Parathyroid adenoma (tissue), 2 donors: ENCODE data around the gene CNNM3.

Experiments used
- H2AFZ ChIP-seq: fragments of 300-600 bp; sonication (generic); one replicate; pipeline ENCODE4 v1.7.0; 2017; ENCODE audit warnings: antibody characterized with exemption, mild to moderate bottlenecking
- H3K27ac ChIP-seq: fragments of 300-600 bp; sonication (generic); one replicate; pipeline ENCODE4 v1.7.0; 2017
- H3K27me3 ChIP-seq: fragments of 300-600 bp; sonication (generic); one replicate; pipeline ENCODE4 v1.7.0; 2017; ENCODE audit warnings: low read length; ENCODE audit not compliant: control insufficient read depth, insufficient read depth
- H3K36me3 ChIP-seq: fragments of 300-600 bp; sonication (generic); one replicate; pipeline ENCODE4 v1.7.0; 2017; ENCODE audit warnings: low read length; ENCODE audit not compliant: control insufficient read depth, insufficient read depth
- H3K4me1 ChIP-seq: fragments of 300-600 bp; sonication (generic); one replicate; pipeline ENCODE4 v1.7.0; 2017; ENCODE audit warnings: control low read depth
- H3K4me2 ChIP-seq: fragments of 300-600 bp; sonication (generic); one replicate; pipeline ENCODE4 v1.7.0; 2017; ENCODE audit warnings: low read length
- H3K4me3 ChIP-seq: fragments of 300-600 bp; sonication (generic); one replicate; pipeline ENCODE4 v1.7.0; 2017; ENCODE audit warnings: low read depth, low read length
- H3K79me2 ChIP-seq: fragments of 300-600 bp; sonication (generic); one replicate; pipeline ENCODE4 v1.7.0; 2017; ENCODE audit warnings: control low read depth
- H3K9ac ChIP-seq: fragments of 300-600 bp; sonication (generic); one replicate; pipeline ENCODE4 v1.7.0; 2017; ENCODE audit warnings: mild to moderate bottlenecking
- H3K9me3 ChIP-seq: fragments of 300-600 bp; sonication (generic); one replicate; pipeline ENCODE4 v1.7.0; 2017; ENCODE audit warnings: low read length; ENCODE audit not compliant: control insufficient read depth
- TF ChIP-seq, protein P1 (sequence below): fragments of 300-600 bp; sonication (generic); IDR thresholded peaks from one replicate; pipeline ENCODE4 v1.7.0; 2017; ENCODE audit warnings: antibody characterized with exemption, mild to moderate bottlenecking
- donor health status: primary hyperparathyroidism.

Gene CNNM3

GRCh38 chr2:96799623-96799935 is 16.5 kb upstream of the CNNM3 start:
- no peak overlapping the region for H3K4me2 ChIP-seq
- H3K4me3 ChIP-seq, result no peak overlapping the region
- no peak overlapping the region for H3K27ac ChIP-seq
- H3K4me1 ChIP-seq, result peaks cover 3% of the 10 kb centered on the region
- H3K9me3 ChIP-seq, result no peaks in the 10 kb centered on the region
- no peaks in the 10 kb centered on the region for H3K36me3 ChIP-seq
- no peaks in the 10 kb centered on the region for H3K79me2 ChIP-seq
- no peak overlapping the region for H3K9ac ChIP-seq
- TF ChIP-seq, protein P1, sequence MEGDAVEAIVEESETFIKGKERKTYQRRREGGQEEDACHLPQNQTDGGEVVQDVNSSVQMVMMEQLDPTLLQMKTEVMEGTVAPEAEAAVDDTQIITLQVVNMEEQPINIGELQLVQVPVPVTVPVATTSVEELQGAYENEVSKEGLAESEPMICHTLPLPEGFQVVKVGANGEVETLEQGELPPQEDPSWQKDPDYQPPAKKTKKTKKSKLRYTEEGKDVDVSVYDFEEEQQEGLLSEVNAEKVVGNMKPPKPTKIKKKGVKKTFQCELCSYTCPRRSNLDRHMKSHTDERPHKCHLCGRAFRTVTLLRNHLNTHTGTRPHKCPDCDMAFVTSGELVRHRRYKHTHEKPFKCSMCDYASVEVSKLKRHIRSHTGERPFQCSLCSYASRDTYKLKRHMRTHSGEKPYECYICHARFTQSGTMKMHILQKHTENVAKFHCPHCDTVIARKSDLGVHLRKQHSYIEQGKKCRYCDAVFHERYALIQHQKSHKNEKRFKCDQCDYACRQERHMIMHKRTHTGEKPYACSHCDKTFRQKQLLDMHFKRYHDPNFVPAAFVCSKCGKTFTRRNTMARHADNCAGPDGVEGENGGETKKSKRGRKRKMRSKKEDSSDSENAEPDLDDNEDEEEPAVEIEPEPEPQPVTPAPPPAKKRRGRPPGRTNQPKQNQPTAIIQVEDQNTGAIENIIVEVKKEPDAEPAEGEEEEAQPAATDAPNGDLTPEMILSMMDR, result no peak
- no peaks in the 10 kb centered on the region for H3K27me3 ChIP-seq
- no peak overlapping the region for H2AFZ ChIP-seq

GRCh38 chr2:96800061-96801004 is 15.7 kb upstream of the CNNM3 start:
- Histone ChIP-seq H3K36me3 (no peaks in the 10 kb centered on the region), H3K4me1 (peaks cover 3% of the 10 kb centered on the region), H3K4me3 (no peak overlapping the region), H3K9ac (no peak overlapping the region), H3K79me2 (no peaks in the 10 kb centered on the region), H2AFZ (peak overlapping the region; percentile 72), H3K9me3 (no peaks in the 10 kb centered on the region), H3K27me3 (no peaks in the 10 kb centered on the region), H3K4me2 (no peak overlapping the region), H3K27ac (no peak overlapping the region)
- TF ChIP-seq, protein P1, result no peak

DNA sequence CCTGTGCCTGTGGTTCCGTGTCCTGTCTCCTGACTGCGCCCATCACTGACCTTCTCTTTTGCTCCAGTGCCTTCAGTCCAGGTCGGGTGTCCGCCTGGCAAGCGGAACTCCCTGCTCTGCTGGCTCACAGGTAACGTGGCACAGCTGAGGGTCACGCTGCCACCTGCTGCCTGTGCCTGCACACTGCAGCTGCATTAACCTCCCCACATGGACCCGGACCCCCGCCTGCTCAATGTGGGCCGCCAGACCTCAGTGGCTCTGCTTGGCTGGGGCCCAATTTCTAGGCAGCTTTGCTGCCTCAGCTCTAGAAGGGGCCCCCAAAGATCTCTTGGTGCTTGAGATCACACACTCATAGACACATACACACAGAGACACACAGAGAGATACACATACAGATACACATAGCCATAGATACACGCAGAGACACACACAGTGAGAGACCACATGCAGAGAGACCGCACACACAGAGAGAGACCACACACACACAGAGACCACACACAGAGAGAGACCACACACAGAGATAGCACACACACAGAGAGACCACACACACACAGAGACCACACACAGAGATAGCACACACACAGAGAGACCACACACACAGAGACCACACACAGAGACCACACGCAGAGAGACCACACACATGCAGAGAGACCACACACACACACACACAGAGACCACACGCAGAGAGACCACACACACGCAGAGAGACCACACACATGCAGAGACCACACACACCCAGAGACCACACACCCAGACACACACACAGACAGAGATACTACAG is 14.9 kb upstream of the CNNM3 start:
- TF ChIP-seq, protein P1, result peak; percentile 91
- no peak overlapping the region for H3K27ac ChIP-seq
- peak overlapping the region; percentile 72 for H2AFZ ChIP-seq
- no peaks in the 10 kb centered on the region for H3K9me3 ChIP-seq
- no peak overlapping the region for H3K9ac ChIP-seq
- no peaks in the 10 kb centered on the region for H3K79me2 ChIP-seq
- no peaks in the 10 kb centered on the region for H3K36me3 ChIP-seq
- H3K4me3 ChIP-seq, result no peak overlapping the region
- no peaks in the 10 kb centered on the region for H3K27me3 ChIP-seq
- no peak overlapping the region for H3K4me2 ChIP-seq
- H3K4me1 ChIP-seq, result peaks cover 3% of the 10 kb centered on the region

GRCh38 chr2:96801786-96802595 is 14.1 kb upstream of the CNNM3 start:
- Histone ChIP-seq H3K27ac (no peak overlapping the region), H3K9me3 (no peaks in the 10 kb centered on the region), H3K79me2 (no peaks in the 10 kb centered on the region), H3K4me1 (peaks cover 3% of the 10 kb centered on the region), H3K27me3 (no peaks in the 10 kb centered on the region), H3K4me3 (no peak overlapping the region), H2AFZ (no peak overlapping the region), H3K9ac (no peak overlapping the region), H3K36me3 (no peaks in the 10 kb centered on the region), H3K4me2 (no peak overlapping the region)
- TF ChIP-seq, protein P1, result no peak
